Pulmonary artery endothelial cell (primary cell): Measurements from ENCODE around the gene TMEM272. TPM values are rescaled to one million over a fixed set of nuclear protein-coding genes. Genes with fewer than 3 reads are reported as not detected.

ENCODE experiments used
- total RNA-seq: library from RNA; depleted of rRNA; stranded (reverse); fragments of >200 nt; gene quantifications from 2 replicates; pipeline ENCODE4 v1.2.3, GENCODE V29; 2014

The TMEM272 gene
- total RNA-seq, 1 donor from 2014 or later: not detected

Other genes starting within 250 kb of the TMEM272 start
- 3.9 and 7.3 TPM in 2 replicates for gene DHRS12, start 41.0 kb downstream of the TMEM272 start, total RNA-seq
- gene CCDC70, start 16.8 kb upstream of the TMEM272 start, total RNA-seq: 0.07 TPM in 1 of 2 replicates, not detected in the other
- 3.4 and 6.5 TPM in 2 replicates for gene ATP7B, start 166.3 kb upstream of the TMEM272 start, total RNA-seq
- 12.5 and 23.4 TPM in 2 replicates for gene ALG11, start 167.2 kb upstream of the TMEM272 start, total RNA-seq
- gene UTP14C, start 179.5 kb upstream of the TMEM272 start, total RNA-seq: 7.9 and 13.6 TPM in 2 replicates